HepG2 (cell line): ENCODE data around the gene BFSP1. TPM values are rescaled to one million over a fixed set of nuclear protein-coding genes. Genes with fewer than 3 reads are reported as not detected.

Source experiments
- ETV6 ChIP-seq: sonication (generic); formaldehyde crosslinking; conservative IDR thresholded peaks from 2 replicates; pipeline ENCODE4 v1.4.0; 2020; ENCODE audit warnings: missing genetic modification reagents
- HNRNPLL ChIP-seq: fragments of 200-400 bp; formaldehyde crosslinking; IDR thresholded peaks from 2 replicates; pipeline ENCODE4 v1.6.1; 2017; ENCODE audit warnings: mild to moderate bottlenecking, low read depth, low read length; ENCODE audit not compliant: poor library complexity, severe bottlenecking
- ISL2 ChIP-seq: sonication (generic); formaldehyde crosslinking; IDR thresholded peaks from 2 replicates; pipeline ENCODE4 v1.5.0; 2020; ENCODE audit warnings: missing genetic modification reagents
- REPIN1 ChIP-seq: sonication (generic); formaldehyde crosslinking; IDR thresholded peaks from 2 replicates; pipeline ENCODE4 v1.8.0; 2022; ENCODE audit warnings: missing genetic modification reagents, low read depth, mild to moderate bottlenecking, borderline replicate concordance
- RORA ChIP-seq: sonication (generic); formaldehyde crosslinking; IDR thresholded peaks from 2 replicates; pipeline ENCODE4 v1.5.0; 2020; ENCODE audit warnings: mild to moderate bottlenecking, missing genetic modification reagents, moderate library complexity
- SSRP1 ChIP-seq: IDR thresholded peaks from 2 replicates; pipeline ENCODE4 v1.6.1; 2016; ENCODE audit warnings: control low read depth
- ZNF713 ChIP-seq: sonication (generic); formaldehyde crosslinking; IDR thresholded peaks from 2 replicates; pipeline ENCODE4 v1.4.0; 2020; ENCODE audit warnings: mild to moderate bottlenecking, missing genetic modification reagents
- polyA plus RNA-seq, 8 experiments: library from polyadenylated mRNA; depleted of rRNA in 3 of 8; stranded (reverse) in 7 of 8; unstranded in 1 of 8; fragments of >200 nt; fragmentation: Illumina TruSeq in 4 of 8; extraction: Trizol in 4 of 8; gene quantifications; 2 replicates each; pipeline versions ENCODE4 v1.2.1 to v1.2.3, GENCODE V29; 2011 to 2016; ENCODE audit warnings: low read depth in 4 of 8, missing spikeins in 1 of 8, mixed read lengths in 1 of 8; ENCODE audit not compliant: insufficient read depth in 1 of 8
- total RNA-seq, 5 experiments: library from RNA; depleted of rRNA; stranded (reverse); fragments of >200 nt; fragmentation: Illumina TruSeq; extraction: Trizol; gene quantifications; 2 replicates each; pipeline ENCODE4 v1.2.3, GENCODE V29; 2016; ENCODE audit warnings: low read depth in 1 of 5
- TF ChIP-seq, protein P1 (sequence below): sonication (generic); formaldehyde crosslinking; IDR thresholded peaks from 2 replicates; pipeline ENCODE4 v1.4.0; 2020; ENCODE audit warnings: mild to moderate bottlenecking, missing genetic modification reagents
- TF ChIP-seq, protein P2 (sequence below): sonication (generic); formaldehyde crosslinking; IDR thresholded peaks from 2 replicates; pipeline ENCODE4 v1.5.1; 2020; ENCODE audit warnings: mild to moderate bottlenecking, missing genetic modification reagents, moderate library complexity
- TF ChIP-seq, protein P3 (sequence below): sonication (generic); formaldehyde crosslinking; IDR thresholded peaks from 2 replicates; pipeline ENCODE4 v1.5.1; 2020; ENCODE audit warnings: mild to moderate bottlenecking, moderate library complexity, missing genetic modification reagents
- TF ChIP-seq, protein P4 (sequence below): sonication (generic); formaldehyde crosslinking; IDR thresholded peaks from 2 replicates; pipeline ENCODE4 v1.5.1; 2020; ENCODE audit warnings: missing genetic modification reagents, mild to moderate bottlenecking, borderline replicate concordance
- TF ChIP-seq, protein P5 (sequence below): IDR thresholded peaks from 2 replicates; pipeline ENCODE4 v1.6.1; 2012; ENCODE audit warnings: inconsistent platforms

The BFSP1 gene
- total and polyA plus RNA-seq, 2 of the 13 experiments (the other 11 are each of a cell fraction or from before 2014, with no cell fraction given) = 0.22 to 0.26 TPM

DNA sequence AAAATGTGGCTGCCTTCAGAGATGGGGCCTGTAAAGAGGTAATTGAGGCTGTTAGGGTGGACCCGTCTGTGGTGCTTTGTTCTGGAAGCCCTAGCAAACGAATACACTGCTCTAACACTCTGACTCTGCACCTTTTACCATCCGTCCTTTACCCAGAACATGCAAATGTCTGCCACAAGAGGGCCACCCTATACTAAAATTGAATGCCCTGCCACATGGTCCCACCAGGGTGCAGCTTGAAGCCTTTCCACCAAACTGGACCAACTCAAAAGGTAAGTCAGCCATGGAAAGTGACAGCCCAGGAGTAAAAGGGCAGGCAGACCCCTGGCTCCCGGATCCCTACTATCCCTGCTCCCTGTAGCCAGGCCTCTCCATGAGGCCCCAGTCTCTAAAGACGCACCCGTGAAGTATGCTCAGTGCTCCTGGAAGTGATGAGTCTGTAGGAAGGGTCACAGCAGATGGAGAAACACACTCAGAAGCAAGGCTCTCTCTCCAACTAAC, 5.8 kb upstream of the BFSP1 start (continued):
- TF ChIP-seq, protein P1, sequence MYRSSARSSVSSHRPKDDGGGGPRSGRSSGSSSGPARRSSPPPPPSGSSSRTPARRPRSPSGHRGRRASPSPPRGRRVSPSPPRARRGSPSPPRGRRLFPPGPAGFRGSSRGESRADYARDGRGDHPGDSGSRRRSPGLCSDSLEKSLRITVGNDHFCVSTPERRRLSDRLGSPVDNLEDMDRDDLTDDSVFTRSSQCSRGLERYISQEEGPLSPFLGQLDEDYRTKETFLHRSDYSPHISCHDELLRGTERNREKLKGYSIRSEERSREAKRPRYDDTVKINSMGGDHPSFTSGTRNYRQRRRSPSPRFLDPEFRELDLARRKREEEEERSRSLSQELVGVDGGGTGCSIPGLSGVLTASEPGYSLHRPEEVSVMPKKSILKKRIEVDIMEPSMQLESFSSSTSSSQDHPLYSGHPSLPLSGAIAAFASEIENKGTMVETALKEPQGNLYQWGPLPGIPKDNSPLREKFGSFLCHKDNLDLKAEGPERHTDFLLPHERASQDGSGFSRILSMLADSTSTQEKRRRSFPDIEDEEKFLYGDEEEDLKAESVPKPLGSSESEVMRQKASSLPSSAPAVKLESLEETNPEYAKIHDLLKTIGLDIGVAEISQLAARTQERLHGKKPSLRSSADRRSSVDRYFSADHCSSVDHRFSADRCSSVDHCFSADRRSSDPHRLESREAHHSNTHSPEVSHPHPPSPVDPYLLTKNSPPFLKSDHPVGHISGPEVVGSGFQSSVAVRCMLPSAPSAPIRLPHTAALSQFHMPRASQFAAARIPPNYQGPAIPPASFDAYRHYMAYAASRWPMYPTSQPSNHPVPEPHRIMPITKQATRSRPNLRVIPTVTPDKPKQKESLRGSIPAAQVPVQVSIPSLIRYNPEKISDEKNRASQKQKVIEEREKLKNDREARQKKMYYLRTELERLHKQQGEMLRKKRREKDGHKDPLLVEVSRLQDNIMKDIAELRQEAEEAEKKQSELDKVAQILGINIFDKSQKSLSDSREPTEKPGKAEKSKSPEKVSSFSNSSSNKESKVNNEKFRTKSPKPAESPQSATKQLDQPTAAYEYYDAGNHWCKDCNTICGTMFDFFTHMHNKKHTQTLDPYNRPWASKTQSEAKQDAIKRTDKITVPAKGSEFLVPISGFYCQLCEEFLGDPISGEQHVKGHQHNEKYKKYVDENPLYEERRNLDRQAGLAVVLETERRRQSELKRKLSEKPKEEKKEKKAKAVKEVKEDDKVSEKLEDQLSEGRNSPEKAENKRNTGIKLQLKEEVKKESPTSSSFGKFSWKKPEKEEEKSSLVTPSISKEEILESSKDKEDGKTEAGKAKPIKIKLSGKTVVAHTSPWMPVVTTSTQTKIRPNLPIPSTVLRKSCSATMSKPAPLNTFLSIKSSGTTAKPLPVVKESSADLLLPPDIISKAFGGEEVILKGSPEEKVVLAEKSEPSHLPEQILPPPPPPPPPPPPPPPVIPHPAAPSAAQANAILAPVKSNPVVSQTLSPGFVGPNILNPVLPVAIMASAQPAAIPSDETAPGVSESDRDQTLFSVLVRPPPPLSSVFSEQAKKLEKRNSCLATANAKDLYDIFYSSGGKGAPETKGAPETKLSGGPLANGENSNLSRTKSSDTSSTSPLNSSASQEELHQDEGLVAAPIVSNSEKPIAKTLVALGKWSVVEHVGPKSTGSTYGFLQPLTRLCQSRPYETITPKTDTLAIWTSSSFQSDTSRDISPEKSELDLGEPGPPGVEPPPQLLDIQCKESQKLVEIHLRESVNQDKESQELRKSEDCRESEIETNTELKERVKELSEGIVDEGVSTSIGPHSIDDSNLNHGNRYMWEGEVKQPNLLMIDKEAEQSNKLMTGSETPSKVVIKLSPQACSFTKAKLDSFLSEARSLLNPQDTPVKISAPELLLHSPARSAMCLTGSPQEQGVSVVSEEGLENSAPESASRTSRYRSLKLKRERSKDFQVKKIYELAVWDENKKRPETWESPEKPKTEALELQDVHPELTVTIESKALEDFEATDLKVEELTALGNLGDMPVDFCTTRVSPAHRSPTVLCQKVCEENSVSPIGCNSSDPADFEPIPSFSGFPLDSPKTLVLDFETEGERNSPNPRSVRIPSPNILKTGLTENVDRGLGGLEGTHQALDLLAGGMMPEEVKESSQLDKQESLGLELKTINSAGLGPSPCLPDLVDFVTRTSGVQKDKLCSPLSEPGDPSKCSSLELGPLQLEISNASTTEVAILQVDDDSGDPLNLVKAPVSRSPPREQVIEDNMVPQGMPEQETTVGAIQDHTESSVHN = 0 out of 2 replicates have a peak, but pooled peaks have one; percentile 64
- TF ChIP-seq ZNF713 = 0 out of 2 replicates have a peak, but pooled peaks have one; percentile 47
- TF ChIP-seq, protein P2, sequence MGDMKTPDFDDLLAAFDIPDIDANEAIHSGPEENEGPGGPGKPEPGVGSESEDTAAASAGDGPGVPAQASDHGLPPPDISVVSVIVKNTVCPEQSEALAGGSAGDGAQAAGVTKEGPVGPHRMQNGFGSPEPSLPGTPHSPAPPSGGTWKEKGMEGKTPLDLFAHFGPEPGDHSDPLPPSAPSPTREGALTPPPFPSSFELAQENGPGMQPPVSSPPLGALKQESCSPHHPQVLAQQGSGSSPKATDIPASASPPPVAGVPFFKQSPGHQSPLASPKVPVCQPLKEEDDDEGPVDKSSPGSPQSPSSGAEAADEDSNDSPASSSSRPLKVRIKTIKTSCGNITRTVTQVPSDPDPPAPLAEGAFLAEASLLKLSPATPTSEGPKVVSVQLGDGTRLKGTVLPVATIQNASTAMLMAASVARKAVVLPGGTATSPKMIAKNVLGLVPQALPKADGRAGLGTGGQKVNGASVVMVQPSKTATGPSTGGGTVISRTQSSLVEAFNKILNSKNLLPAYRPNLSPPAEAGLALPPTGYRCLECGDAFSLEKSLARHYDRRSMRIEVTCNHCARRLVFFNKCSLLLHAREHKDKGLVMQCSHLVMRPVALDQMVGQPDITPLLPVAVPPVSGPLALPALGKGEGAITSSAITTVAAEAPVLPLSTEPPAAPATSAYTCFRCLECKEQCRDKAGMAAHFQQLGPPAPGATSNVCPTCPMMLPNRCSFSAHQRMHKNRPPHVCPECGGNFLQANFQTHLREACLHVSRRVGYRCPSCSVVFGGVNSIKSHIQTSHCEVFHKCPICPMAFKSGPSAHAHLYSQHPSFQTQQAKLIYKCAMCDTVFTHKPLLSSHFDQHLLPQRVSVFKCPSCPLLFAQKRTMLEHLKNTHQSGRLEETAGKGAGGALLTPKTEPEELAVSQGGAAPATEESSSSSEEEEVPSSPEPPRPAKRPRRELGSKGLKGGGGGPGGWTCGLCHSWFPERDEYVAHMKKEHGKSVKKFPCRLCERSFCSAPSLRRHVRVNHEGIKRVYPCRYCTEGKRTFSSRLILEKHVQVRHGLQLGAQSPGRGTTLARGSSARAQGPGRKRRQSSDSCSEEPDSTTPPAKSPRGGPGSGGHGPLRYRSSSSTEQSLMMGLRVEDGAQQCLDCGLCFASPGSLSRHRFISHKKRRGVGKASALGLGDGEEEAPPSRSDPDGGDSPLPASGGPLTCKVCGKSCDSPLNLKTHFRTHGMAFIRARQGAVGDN (CRISPR knock-in tag) = peak; percentile 24; the same call in 1 of the 2 replicates
- peak; percentile 94 for TF ChIP-seq SSRP1 (CRISPR knock-in tag)
- TF ChIP-seq REPIN1 (CRISPR knock-in tag) = peak; percentile 73; the same call in 1 of the 2 replicates
- TF ChIP-seq ISL2 = no peak
- TF ChIP-seq, protein P3, sequence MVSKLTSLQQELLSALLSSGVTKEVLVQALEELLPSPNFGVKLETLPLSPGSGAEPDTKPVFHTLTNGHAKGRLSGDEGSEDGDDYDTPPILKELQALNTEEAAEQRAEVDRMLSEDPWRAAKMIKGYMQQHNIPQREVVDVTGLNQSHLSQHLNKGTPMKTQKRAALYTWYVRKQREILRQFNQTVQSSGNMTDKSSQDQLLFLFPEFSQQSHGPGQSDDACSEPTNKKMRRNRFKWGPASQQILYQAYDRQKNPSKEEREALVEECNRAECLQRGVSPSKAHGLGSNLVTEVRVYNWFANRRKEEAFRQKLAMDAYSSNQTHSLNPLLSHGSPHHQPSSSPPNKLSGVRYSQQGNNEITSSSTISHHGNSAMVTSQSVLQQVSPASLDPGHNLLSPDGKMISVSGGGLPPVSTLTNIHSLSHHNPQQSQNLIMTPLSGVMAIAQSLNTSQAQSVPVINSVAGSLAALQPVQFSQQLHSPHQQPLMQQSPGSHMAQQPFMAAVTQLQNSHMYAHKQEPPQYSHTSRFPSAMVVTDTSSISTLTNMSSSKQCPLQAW (CRISPR knock-in tag) = peak; percentile 88
- no peak for TF ChIP-seq ETV6 (CRISPR knock-in tag)
- TF ChIP-seq HNRNPLL = no peak
- TF ChIP-seq, protein P4, sequence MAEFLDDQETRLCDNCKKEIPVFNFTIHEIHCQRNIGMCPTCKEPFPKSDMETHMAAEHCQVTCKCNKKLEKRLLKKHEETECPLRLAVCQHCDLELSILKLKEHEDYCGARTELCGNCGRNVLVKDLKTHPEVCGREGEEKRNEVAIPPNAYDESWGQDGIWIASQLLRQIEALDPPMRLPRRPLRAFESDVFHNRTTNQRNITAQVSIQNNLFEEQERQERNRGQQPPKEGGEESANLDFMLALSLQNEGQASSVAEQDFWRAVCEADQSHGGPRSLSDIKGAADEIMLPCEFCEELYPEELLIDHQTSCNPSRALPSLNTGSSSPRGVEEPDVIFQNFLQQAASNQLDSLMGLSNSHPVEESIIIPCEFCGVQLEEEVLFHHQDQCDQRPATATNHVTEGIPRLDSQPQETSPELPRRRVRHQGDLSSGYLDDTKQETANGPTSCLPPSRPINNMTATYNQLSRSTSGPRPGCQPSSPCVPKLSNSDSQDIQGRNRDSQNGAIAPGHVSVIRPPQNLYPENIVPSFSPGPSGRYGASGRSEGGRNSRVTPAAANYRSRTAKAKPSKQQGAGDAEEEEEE (CRISPR knock-in tag) = peak; percentile 64; the same call in 1 of the 2 replicates
- no peak for TF ChIP-seq RORA (CRISPR knock-in tag)
- TF ChIP-seq, protein P5, sequence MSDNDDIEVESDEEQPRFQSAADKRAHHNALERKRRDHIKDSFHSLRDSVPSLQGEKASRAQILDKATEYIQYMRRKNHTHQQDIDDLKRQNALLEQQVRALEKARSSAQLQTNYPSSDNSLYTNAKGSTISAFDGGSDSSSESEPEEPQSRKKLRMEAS = peak; percentile 89
